ENCODE measurements around the gene GHR.
"Not testable (repeated sequence)": the region's sequence is repeated elsewhere in the genome, so short reads cannot be mapped to it uniquely, and the experiment has no call there.

Gene GHR

GRCh38 chr5:42668254-42668653, 245.0 kb downstream of the GHR start:
- TF ChIP-seq, protein P1, sequence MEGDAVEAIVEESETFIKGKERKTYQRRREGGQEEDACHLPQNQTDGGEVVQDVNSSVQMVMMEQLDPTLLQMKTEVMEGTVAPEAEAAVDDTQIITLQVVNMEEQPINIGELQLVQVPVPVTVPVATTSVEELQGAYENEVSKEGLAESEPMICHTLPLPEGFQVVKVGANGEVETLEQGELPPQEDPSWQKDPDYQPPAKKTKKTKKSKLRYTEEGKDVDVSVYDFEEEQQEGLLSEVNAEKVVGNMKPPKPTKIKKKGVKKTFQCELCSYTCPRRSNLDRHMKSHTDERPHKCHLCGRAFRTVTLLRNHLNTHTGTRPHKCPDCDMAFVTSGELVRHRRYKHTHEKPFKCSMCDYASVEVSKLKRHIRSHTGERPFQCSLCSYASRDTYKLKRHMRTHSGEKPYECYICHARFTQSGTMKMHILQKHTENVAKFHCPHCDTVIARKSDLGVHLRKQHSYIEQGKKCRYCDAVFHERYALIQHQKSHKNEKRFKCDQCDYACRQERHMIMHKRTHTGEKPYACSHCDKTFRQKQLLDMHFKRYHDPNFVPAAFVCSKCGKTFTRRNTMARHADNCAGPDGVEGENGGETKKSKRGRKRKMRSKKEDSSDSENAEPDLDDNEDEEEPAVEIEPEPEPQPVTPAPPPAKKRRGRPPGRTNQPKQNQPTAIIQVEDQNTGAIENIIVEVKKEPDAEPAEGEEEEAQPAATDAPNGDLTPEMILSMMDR (conservative IDR thresholded peaks at IDR 0.05; ENCODE audit: low read depth, low read length): no peak

GRCh38 chr5:42672925-42673324, 249.7 kb downstream of the GHR start:
- no peak overlapping the region for H3K4me3 ChIP-seq (ENCODE audit: low read depth, low read length)
- DNase-seq (ENCODE audit: low read depth): no peak
- TF ChIP-seq, protein P1 (conservative IDR thresholded peaks at IDR 0.05; ENCODE audit: low read depth, low read length): no peak

More at GRCh38 chr5:42668254-42668653, 245.0 kb downstream of the GHR start:
- no peak overlapping the region for H3K4me3 ChIP-seq (ENCODE audit: low read depth, low read length)
- no peak for DNase-seq (ENCODE audit: low read depth)

GRCh38 chr5:42675602-42676001, 252.4 kb downstream of the GHR start:
- TF ChIP-seq, protein P1 (conservative IDR thresholded peaks at IDR 0.05; ENCODE audit: low read depth, low read length): no peak
- no peak for DNase-seq (ENCODE audit: low read depth)
- H3K4me3 ChIP-seq (ENCODE audit: low read depth, low read length): no peak overlapping the region

GRCh38 chr5:42676362-42676761, 253.1 kb downstream of the GHR start:
- H3K4me3 ChIP-seq (ENCODE audit: low read depth, low read length): no peak overlapping the region
- TF ChIP-seq, protein P1 (conservative IDR thresholded peaks at IDR 0.05; ENCODE audit: low read depth, low read length): no peak
- DNase-seq (ENCODE audit: low read depth): no peak

- TF ChIP-seq, protein P1 (conservative IDR thresholded peaks at IDR 0.05; ENCODE audit: low read depth, low read length): no peak
- H3K4me3 ChIP-seq (ENCODE audit: low read depth, low read length): no peak overlapping the region
- DNase-seq (ENCODE audit: low read depth): no peak
Observed at GRCh38 chr5:42677156-42677842, 254.1 kb downstream of the GHR start.

DNA sequence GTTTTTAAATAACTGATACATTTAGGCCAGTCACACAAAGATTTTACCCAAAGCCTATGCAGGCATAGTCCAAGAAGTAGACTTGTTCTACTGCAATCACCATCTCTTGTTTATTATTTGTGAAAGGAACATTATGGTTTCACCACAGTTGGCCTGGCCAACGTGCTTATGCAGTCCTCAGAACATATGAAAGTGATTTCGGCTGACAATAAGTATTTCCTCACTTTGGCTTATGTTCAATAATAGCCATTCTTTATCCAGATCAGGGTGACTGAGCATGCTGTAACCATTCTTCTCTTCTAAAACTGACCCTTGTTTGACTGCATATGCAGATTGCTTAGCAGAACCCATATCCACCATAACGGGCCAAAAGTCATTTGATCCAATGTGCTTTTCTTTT, 256.8 kb downstream of the GHR start:
- H3K4me3 ChIP-seq (ENCODE audit: low read depth, low read length): no peak overlapping the region
- no peak for DNase-seq (ENCODE audit: low read depth)
- TF ChIP-seq, protein P1 (conservative IDR thresholded peaks at IDR 0.05; ENCODE audit: low read depth, low read length): no peak

- H3K4me3 ChIP-seq (ENCODE audit: low read depth, low read length); DNase-seq (ENCODE audit: low read depth): not testable (repeated sequence)
Observed at GRCh38 chr5:42685078-42685477, 261.8 kb downstream of the GHR start.

Measured in choroid plexus epithelial cell (primary cell).